Loucy (cell line): ENCODE data around the gene GALNT18.

ENCODE experiments used
- H2AFZ ChIP-seq: fragments of 200-600 bp; sonication (generic); 2 replicates; pipeline ENCODE4 v1.6.0; 2016; ENCODE audit warnings: antibody characterized with exemption, mild to moderate bottlenecking, low read length, moderate library complexity
- H3F3A ChIP-seq: fragments of 200-600 bp; 2 replicates; pipeline ENCODE4 v1.6.0; 2016; ENCODE audit warnings: antibody characterized with exemption, low read depth, mild to moderate bottlenecking
- H3K27me3 ChIP-seq: fragments of 200-600 bp; sonication (generic); 2 replicates; pipeline ENCODE4 v1.6.1; 2014; ENCODE audit warnings: low read length, mild to moderate bottlenecking; ENCODE audit not compliant: insufficient read depth, poor library complexity, severe bottlenecking
- H3K36me3 ChIP-seq: fragments of 200-600 bp; sonication (generic); 2 replicates; pipeline ENCODE4 v1.6.1; 2016; ENCODE audit warnings: low read length; ENCODE audit not compliant: insufficient read depth
- H3K4me1 ChIP-seq: fragments of 200-600 bp; sonication (generic); 2 replicates; pipeline ENCODE4 v1.5.1; 2014; ENCODE audit warnings: low read length, mild to moderate bottlenecking; ENCODE audit not compliant: insufficient read depth, poor library complexity, severe bottlenecking
- H3K4me2 ChIP-seq: fragments of 200-600 bp; sonication (generic); 2 replicates; pipeline ENCODE4 v1.6.0; 2014; ENCODE audit warnings: antibody characterized with exemption, low read length, low read depth, mild to moderate bottlenecking; ENCODE audit not compliant: poor library complexity, severe bottlenecking
- H3K4me3 ChIP-seq: fragments of 200-600 bp; sonication (generic); 2 replicates; pipeline ENCODE4 v1.5.1; 2014; ENCODE audit warnings: low read length, mild to moderate bottlenecking, mixed read lengths; ENCODE audit not compliant: poor library complexity, severe bottlenecking
- H3K79me2 ChIP-seq: fragments of 200-600 bp; sonication (generic); 2 replicates; pipeline ENCODE4 v1.6.1; 2014; ENCODE audit warnings: low read length; ENCODE audit not compliant: insufficient read depth
- H3K9ac ChIP-seq: fragments of 200-600 bp; sonication (generic); 2 replicates; pipeline ENCODE4 v1.6.0; 2014; ENCODE audit warnings: mild to moderate bottlenecking, low read depth, low read length, moderate library complexity; ENCODE audit not compliant: poor library complexity, severe bottlenecking
- H3K9me2 ChIP-seq: fragments of 200-600 bp; sonication (generic); replicated peaks from 2 replicates; pipeline ENCODE4 v1.6.1; 2016; ENCODE audit warnings: low read depth, low read length, mixed read lengths
- H3K9me3 ChIP-seq: fragments of 200-600 bp; sonication (generic); 2 replicates; pipeline ENCODE4 v1.6.1; 2014; ENCODE audit warnings: mild to moderate bottlenecking, antibody characterized with exemption, low read length, low read depth; ENCODE audit not compliant: insufficient read depth
- H4K20me1 ChIP-seq: fragments of 200-600 bp; sonication (generic); 2 replicates; pipeline ENCODE4 v1.6.0; 2014; ENCODE audit warnings: antibody characterized with exemption, low read length, mild to moderate bottlenecking; ENCODE audit not compliant: insufficient read depth, poor library complexity, severe bottlenecking
- CTCF ChIP-seq: fragments of 200-600 bp; sonication (generic); conservative IDR thresholded peaks from 2 replicates; pipeline ENCODE4 v1.5.1; 2014; ENCODE audit warnings: mild to moderate bottlenecking, antibody characterized with exemption, low read length
- EZH2phosphoT487 ChIP-seq: fragments of 200-600 bp; IDR thresholded peaks from 2 replicates; pipeline ENCODE4 v1.6.1; 2018; ENCODE audit warnings: antibody characterized with exemption, mild to moderate bottlenecking, moderate library complexity, borderline replicate concordance

Gene GALNT18

GRCh38 chr11:11293798-11294550 lies 327.8 kb downstream of the GALNT18 start:
- Histone ChIP-seq H3K9me2 (no peaks in the 10 kb centered on the region), H2AFZ (no peak overlapping the region), H4K20me1 (no peaks in the 10 kb centered on the region), H3K4me3 (no peak overlapping the region), H3K36me3 (no peaks in the 10 kb centered on the region), H3K4me2 (no peak overlapping the region), H3K9ac (no peak overlapping the region), H3K4me1 (no peaks in the 10 kb centered on the region), H3K27me3 (no peaks in the 10 kb centered on the region), H3F3A (no peaks in the 10 kb centered on the region), H3K79me2 (no peaks in the 10 kb centered on the region), H3K9me3 (no peaks in the 10 kb centered on the region)
- TF ChIP-seq EZH2phosphoT487 (no peak), CTCF (no peak)

GRCh38 chr11:11292839-11293238 lies 329.0 kb downstream of the GALNT18 start:
- Histone ChIP-seq H3F3A (no peaks in the 10 kb centered on the region), H2AFZ (no peak overlapping the region), H3K4me2 (no peak overlapping the region), H3K9ac (no peak overlapping the region), H3K9me3 (no peaks in the 10 kb centered on the region), H3K4me1 (no peaks in the 10 kb centered on the region), H3K79me2 (no peaks in the 10 kb centered on the region), H3K9me2 (no peaks in the 10 kb centered on the region), H4K20me1 (no peaks in the 10 kb centered on the region), H3K4me3 (no peak overlapping the region), H3K36me3 (no peaks in the 10 kb centered on the region), H3K27me3 (no peaks in the 10 kb centered on the region)
- no peak for TF ChIP-seq CTCF
- TF ChIP-seq EZH2phosphoT487 = no peak

GRCh38 chr11:11291041-11292015 lies 330.5 kb downstream of the GALNT18 start:
- Histone ChIP-seq H2AFZ (no peak overlapping the region), H4K20me1 (no peaks in the 10 kb centered on the region), H3K9me3 (no peaks in the 10 kb centered on the region), H3K4me3 (no peak overlapping the region), H3K4me2 (no peak overlapping the region), H3K79me2 (no peaks in the 10 kb centered on the region), H3K9ac (no peak overlapping the region), H3K4me1 (no peaks in the 10 kb centered on the region), H3K36me3 (no peaks in the 10 kb centered on the region), H3K27me3 (no peaks in the 10 kb centered on the region), H3K9me2 (no peaks in the 10 kb centered on the region), H3F3A (no peaks in the 10 kb centered on the region)
- TF ChIP-seq CTCF (no peak), EZH2phosphoT487 (no peak)
